ENCODE data around the gene AGBL1.

Gene AGBL1

GRCh38 chr15:86311568-86312280, 232.1 kb downstream of the AGBL1 start:
- Mint-ChIP-seq H3K4me1 (peaks cover 6% of the 10 kb centered on the region), H3K36me3 (ENCODE audit: low read depth) (no peaks in the 10 kb centered on the region), H3K4me3 (no peak overlapping the region), H3K27ac (no peak overlapping the region), H3K27me3 (ENCODE audit: low read depth, poor library complexity) (peaks cover 8% of the 10 kb centered on the region), H3K9me3 (peaks cover 11% of the 10 kb centered on the region)
- no peak for TF ChIP-seq CTCF (IDR thresholded peaks at IDR 0.05)
- no peak for DNase-seq

DNA sequence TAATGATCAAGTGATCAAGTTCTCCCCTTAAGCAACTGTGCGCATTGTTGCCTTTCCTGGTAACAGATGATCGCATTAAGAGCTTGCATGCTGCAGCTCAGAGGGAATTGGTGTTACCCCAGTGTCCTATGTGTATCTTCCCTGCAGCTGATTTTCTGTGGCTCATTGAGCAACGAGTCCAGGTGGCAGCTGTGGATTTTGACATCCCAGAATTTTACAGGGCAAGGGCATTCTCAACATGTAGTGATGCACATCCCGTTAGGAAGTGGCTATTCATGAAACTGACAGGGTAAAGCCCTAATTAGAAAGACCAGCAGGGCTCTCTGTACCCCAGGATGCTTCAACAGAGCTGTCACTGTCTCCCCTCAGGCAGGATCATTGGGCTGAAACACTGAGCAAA, 232.8 kb downstream of the AGBL1 start:
- no peaks in the 10 kb centered on the region for H3K36me3 Mint-ChIP-seq (ENCODE audit: low read depth)
- H3K9me3 Mint-ChIP-seq = peaks cover 11% of the 10 kb centered on the region
- no peak for TF ChIP-seq CTCF (IDR thresholded peaks at IDR 0.05)
- peaks cover 13% of the 10 kb centered on the region for H3K4me1 Mint-ChIP-seq
- DNase-seq = no peak
- no peak overlapping the region for H3K27ac Mint-ChIP-seq
- peaks cover 8% of the 10 kb centered on the region for H3K27me3 Mint-ChIP-seq (ENCODE audit: low read depth, poor library complexity)
- no peak overlapping the region for H3K4me3 Mint-ChIP-seq

DNA sequence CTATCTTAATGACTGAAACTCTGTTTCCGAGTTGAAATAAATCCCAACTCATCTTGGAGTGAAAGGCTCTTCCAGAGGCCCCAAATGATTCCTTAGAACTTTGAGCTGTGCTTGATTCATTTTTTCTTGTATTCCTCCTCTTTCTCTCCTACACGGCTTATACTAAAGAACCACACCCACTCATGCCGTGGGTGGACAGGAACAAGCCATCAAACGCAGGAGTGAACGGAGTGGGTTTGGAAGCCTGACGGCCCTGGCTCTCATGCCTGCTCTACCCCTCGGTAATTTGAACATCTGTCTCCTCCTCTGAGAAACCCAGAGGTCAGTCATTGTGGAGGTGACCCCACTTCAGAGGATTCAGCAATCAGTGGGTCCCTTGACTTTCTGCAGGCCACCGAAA, 236.5 kb downstream of the AGBL1 start:
- no peak for TF ChIP-seq CTCF (IDR thresholded peaks at IDR 0.05)
- DNase-seq = no peak
- H3K36me3 Mint-ChIP-seq (ENCODE audit: low read depth) = no peaks in the 10 kb centered on the region
- peaks cover 15% of the 10 kb centered on the region for H3K4me1 Mint-ChIP-seq
- H3K9me3 Mint-ChIP-seq = no peaks in the 10 kb centered on the region
- H3K4me3 Mint-ChIP-seq = no peak overlapping the region
- H3K27me3 Mint-ChIP-seq (ENCODE audit: low read depth, poor library complexity) = no peaks in the 10 kb centered on the region
- peak overlapping the region; percentile 17 for H3K27ac Mint-ChIP-seq

DNA sequence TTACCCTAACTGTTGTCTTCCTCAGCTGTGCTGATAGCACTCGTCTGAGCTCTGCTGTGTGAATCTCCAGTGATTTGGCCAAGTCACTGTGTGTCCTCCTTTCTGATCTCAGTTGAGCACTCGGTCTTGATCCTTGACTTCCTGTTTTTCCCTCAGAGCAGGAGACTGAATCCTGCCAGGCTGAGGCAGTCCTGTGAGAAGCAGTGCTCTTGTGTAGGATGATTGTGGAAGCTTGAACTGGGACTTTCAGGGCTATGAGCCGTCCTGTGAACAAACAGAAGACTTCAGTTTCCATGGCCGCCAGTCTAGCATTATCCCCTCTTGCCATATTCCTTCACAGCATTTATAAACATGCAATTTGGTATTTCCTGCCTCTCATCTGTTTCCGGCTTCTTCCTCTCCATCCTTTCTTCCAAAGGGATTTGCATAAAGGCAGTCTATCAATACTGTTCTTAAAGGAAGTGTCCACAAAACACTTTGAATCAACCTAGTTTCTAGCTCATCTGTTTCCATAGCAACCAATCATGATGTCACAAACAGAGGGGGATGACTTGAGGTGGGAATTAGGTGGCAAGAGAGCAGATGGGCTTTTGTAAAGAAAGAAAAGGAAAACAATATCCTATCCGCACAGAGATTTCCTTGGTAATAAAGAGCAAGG, 237.2 kb downstream of the AGBL1 start:
- Mint-ChIP-seq H3K27me3 (ENCODE audit: low read depth, poor library complexity) (no peaks in the 10 kb centered on the region), H3K4me3 (no peak overlapping the region), H3K4me1 (peaks cover 15% of the 10 kb centered on the region), H3K27ac (peak overlapping the region; percentile 80), H3K36me3 (ENCODE audit: low read depth) (no peaks in the 10 kb centered on the region), H3K9me3 (no peaks in the 10 kb centered on the region)
- no peak for DNase-seq
- TF ChIP-seq CTCF (IDR thresholded peaks at IDR 0.05) = no peak

- peaks cover 15% of the 10 kb centered on the region for H3K4me1 Mint-ChIP-seq
- no peaks in the 10 kb centered on the region for H3K36me3 Mint-ChIP-seq (ENCODE audit: low read depth)
- H3K27me3 Mint-ChIP-seq (ENCODE audit: low read depth, poor library complexity) = no peaks in the 10 kb centered on the region
- H3K9me3 Mint-ChIP-seq = no peaks in the 10 kb centered on the region
- no peak overlapping the region for H3K4me3 Mint-ChIP-seq
- no peak for DNase-seq
- peak overlapping the region; percentile 80 for H3K27ac Mint-ChIP-seq
- no peak for TF ChIP-seq CTCF (IDR thresholded peaks at IDR 0.05)
These were observed 237.7 kb downstream of the AGBL1 start for GRCh38 chr15:86317384-86317740.

DNA sequence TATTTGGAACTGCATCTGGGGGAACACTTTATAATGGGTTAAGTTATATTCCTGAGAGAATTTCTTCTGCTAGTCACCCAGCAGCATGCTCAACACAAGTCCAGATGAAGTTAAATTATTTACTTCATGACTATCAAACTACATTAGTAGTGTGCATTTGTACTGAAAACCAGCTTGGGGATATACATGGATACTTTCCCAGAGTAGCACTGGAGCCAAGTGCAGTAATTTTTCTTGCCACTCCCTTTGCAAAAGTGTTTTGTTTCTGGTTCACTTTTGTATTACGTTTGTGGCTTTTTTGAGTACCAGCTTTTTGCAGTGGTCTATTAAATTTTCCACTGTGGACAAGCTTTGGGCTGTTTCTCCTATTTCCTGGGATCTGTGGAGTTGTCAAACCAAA, 243.0 kb downstream of the AGBL1 start:
- Mint-ChIP-seq H3K4me3 (no peak overlapping the region), H3K27me3 (ENCODE audit: low read depth, poor library complexity) (peaks cover 8% of the 10 kb centered on the region), H3K9me3 (no peaks in the 10 kb centered on the region), H3K27ac (no peak overlapping the region), H3K36me3 (ENCODE audit: low read depth) (no peaks in the 10 kb centered on the region), H3K4me1 (no peaks in the 10 kb centered on the region)
- TF ChIP-seq CTCF (IDR thresholded peaks at IDR 0.05) = no peak
- no peak for DNase-seq

Data from nephron progenitor cell (in vitro differentiated cells).